ENCODE data around the gene CAPZB.

GRCh38 chr1:19488136-19488535 is 2.8 kb upstream of the CAPZB start:
- no peak for TF ChIP-seq OSR1 (CRISPR knock-in tag; IDR thresholded peaks at IDR 0.05)
- TF ChIP-seq PATZ1 (CRISPR knock-in tag; IDR thresholded peaks at IDR 0.05; ENCODE audit: borderline replicate concordance): no peak
- TF ChIP-seq ZNF8 (CRISPR knock-in tag; IDR thresholded peaks at IDR 0.05): no peak
- TF ChIP-seq TSHZ2 (CRISPR knock-in tag; IDR thresholded peaks at IDR 0.05): no peak
- no peak for TF ChIP-seq POU6F1 (CRISPR knock-in tag; IDR thresholded peaks at IDR 0.05; ENCODE audit: borderline replicate concordance, low read depth)
- no peak for TF ChIP-seq ESRRG (CRISPR knock-in tag; IDR thresholded peaks at IDR 0.05)
- no peak for TF ChIP-seq ZFP30 (CRISPR knock-in tag; IDR thresholded peaks at IDR 0.05)
- no peak for TF ChIP-seq ZNF70 (CRISPR knock-in tag; IDR thresholded peaks at IDR 0.05)
- TF ChIP-seq ARNTL (CRISPR knock-in tag; IDR thresholded peaks at IDR 0.05; ENCODE audit: borderline replicate concordance, low read depth): no peak
- TF ChIP-seq CSRNP3 (CRISPR knock-in tag; IDR thresholded peaks at IDR 0.05): no peak
- no peak for TF ChIP-seq CREB5 (CRISPR knock-in tag; IDR thresholded peaks at IDR 0.05; ENCODE audit: low read depth)
- no peak for TF ChIP-seq ISL1 (CRISPR knock-in tag; IDR thresholded peaks at IDR 0.05)

Data from SK-N-SH treated with all-trans-retinoic acid at 6 μM for 48 hours (cell line).